Testis (tissue), 3 donors: ENCODE results near the gene GPATCH1. TPM values are rescaled to one million over a fixed set of nuclear protein-coding genes. Genes with fewer than 3 reads are reported as not detected.

Experiments
- DNase-seq: peaks from one replicate; pipeline ENCODE4 v3.0.0-alpha.2; 2019
- H3K27ac ChIP-seq, 2 donors: fragments of 200-600 bp; sonication (generic); one replicate each; pipeline ENCODE4 v1.5.1; 2019
- H3K27me3 ChIP-seq: fragments of 200-600 bp; sonication (generic); one replicate; pipeline ENCODE4 v1.5.1; 2019
- H3K36me3 ChIP-seq: fragments of 200-600 bp; sonication (generic); one replicate; pipeline ENCODE4 v1.5.1; 2017; ENCODE audit warnings: low read depth; ENCODE audit errors: missing control alignments
- H3K4me1 ChIP-seq: fragments of 200-600 bp; sonication (generic); one replicate; pipeline ENCODE4 v1.5.1; 2019
- H3K4me3 ChIP-seq, 2 donors: fragments of 200-600 bp; sonication (generic); one replicate each; pipeline ENCODE4 v1.5.1; 2017 to 2019
- H3K9me3 ChIP-seq: fragments of 200-600 bp; sonication (generic); one replicate; pipeline ENCODE4 v1.5.1; 2017
- CTCF ChIP-seq, 3 experiments: fragments of 450-650 bp in 2 of 3; fragments of 200-600 bp in 1 of 3; sonication (generic) in 1 of 3; IDR thresholded peaks; one replicate each; pipeline ENCODE4 v1.5.1; 2016 to 2019; ENCODE audit warnings: antibody characterized with exemption in 3 of 3, mild to moderate bottlenecking in 2 of 3, moderate library complexity in 1 of 3
- POLR2A ChIP-seq: fragments of 450-650 bp; IDR thresholded peaks from one replicate; pipeline ENCODE4 v1.6.1; 2017; ENCODE audit warnings: antibody characterized with exemption, mild to moderate bottlenecking, moderate library complexity
- WGBS, 2 donors: methylation state at CpG; one replicate each; pipeline ENCODE4 v1.1.5; 2018; 5-methylcytosine and 5-hydroxymethylcytosine counted together
- intact Hi-C: fragments of 100-400 bp; cut with DNase I; formaldehyde crosslinking; loops from one replicate; pipeline ENCODE4 v1.15.1; 2023; ENCODE audit warnings: low total_unique reads
- polyA plus RNA-seq: library from polyadenylated mRNA; stranded (reverse); fragments of 350-450 nt; fragmentation: Illumina TruSeq; extraction: RNeasy Lipid Tissue Mini Kit (QIAGEN cat#74804); gene quantifications from one replicate; pipeline ENCODE4 v1.2.3, GENCODE V29; 2014; ENCODE audit warnings: low read depth, low replicate concordance; ENCODE audit not compliant: insufficient read depth
- total RNA-seq, 2 donors: library from RNA; depleted of rRNA; stranded (reverse); fragments of >200 nt; gene quantifications; one replicate each; pipeline ENCODE4 v1.2.3, GENCODE V29; 2016

The GPATCH1 gene
- total and polyA plus RNA-seq, 3 donors from 2014 or later: 12.0 to 14.2 (median 13.1) TPM

GRCh38 chr19:33114312-33114711 lies 33.3 kb downstream of the GPATCH1 start:
- 84 to 93% methylated on average over 4 of the region's 4 CpGs for WGBS, 2 donors
- H3K9me3 ChIP-seq: no peaks in the 10 kb centered on the region
- H3K36me3 ChIP-seq: no peaks in the 10 kb centered on the region
- TF ChIP-seq POLR2A (no peak), CTCF (IDR thresholded peaks at IDR 0.05) (no peak)
- H3K4me1 ChIP-seq: no peaks in the 10 kb centered on the region
- DNase-seq: no peak
- intact Hi-C loops: no loop called here
- no peak overlapping the region for H3K4me3 ChIP-seq
- H3K27ac ChIP-seq: no peak overlapping the region
- no peaks in the 10 kb centered on the region for H3K27me3 ChIP-seq

GRCh38 chr19:33117501-33117900 lies 36.5 kb downstream of the GPATCH1 start:
- 84 to 94% methylated on average over 8 of the region's 8 CpGs for WGBS, 2 donors
- H3K36me3 ChIP-seq: no peaks in the 10 kb centered on the region

GRCh38 chr19:33118643-33119042 lies 37.7 kb downstream of the GPATCH1 start:
- TF ChIP-seq CTCF (IDR thresholded peaks at IDR 0.05): no peak
- no peak for TF ChIP-seq POLR2A
- H3K27me3 ChIP-seq: no peaks in the 10 kb centered on the region
- H3K27ac ChIP-seq: no peak overlapping the region
- DNase-seq: no peak
- intact Hi-C loops: no loop called here
- H3K9me3 ChIP-seq: no peaks in the 10 kb centered on the region
- no peak overlapping the region for H3K4me3 ChIP-seq
- H3K36me3 ChIP-seq: no peaks in the 10 kb centered on the region
- WGBS, 2 donors: 94 to 95% methylated on average over 10 of the region's 10 CpGs
- no peaks in the 10 kb centered on the region for H3K4me1 ChIP-seq

More at GRCh38 chr19:33117501-33117900, 36.5 kb downstream of the GPATCH1 start:
- intact Hi-C loops: no loop called here
- no peaks in the 10 kb centered on the region for H3K27me3 ChIP-seq
- H3K9me3 ChIP-seq: no peaks in the 10 kb centered on the region
- H3K4me1 ChIP-seq: no peaks in the 10 kb centered on the region
- TF ChIP-seq POLR2A (no peak), CTCF (IDR thresholded peaks at IDR 0.05) (no peak)
- no peak for DNase-seq
- no peak overlapping the region for H3K4me3 ChIP-seq
- H3K27ac ChIP-seq: no peak overlapping the region

GRCh38 chr19:33124207-33125098 lies 43.5 kb downstream of the GPATCH1 start:
- H3K36me3 ChIP-seq: no peaks in the 10 kb centered on the region
- no peaks in the 10 kb centered on the region for H3K4me1 ChIP-seq
- H3K27ac ChIP-seq: no peak overlapping the region
- TF ChIP-seq POLR2A: no peak
- TF ChIP-seq CTCF (IDR thresholded peaks at IDR 0.05): no peak
- WGBS, 2 donors: 77 to 79% methylated on average over 10 of the region's 10 CpGs
- H3K4me3 ChIP-seq: no peak overlapping the region
- intact Hi-C loops: no loop called here
- no peaks in the 10 kb centered on the region for H3K27me3 ChIP-seq
- no peaks in the 10 kb centered on the region for H3K9me3 ChIP-seq
- DNase-seq: no peak
